HG03097 (cell line): ENCODE results near the gene APCDD1.

Experiments used
- ATAC-seq: cut with Tn5 transposase; IDR thresholded peaks from one replicate; pipeline ENCODE4 v1.9.1; 2021; ENCODE audit not compliant: unreplicated experiment, low FRiP score

The APCDD1 gene

GRCh38 chr18:10453806-10454680 is at the start of gene APCDD1:
APCDD1 (plus strand) TSS chr18:10454635; CDS start chr18:10454982, 347 bp downstream.
- no peak for ATAC-seq

- no peak for ATAC-seq
These were observed 49.4 kb upstream of the APCDD1 start for GRCh38 chr18:10405014-10405493.

- no peak for ATAC-seq
These were observed 48.4 kb upstream of the APCDD1 start for GRCh38 chr18:10405816-10406663.

- ATAC-seq, result no peak
These were observed 46.3 kb upstream of the APCDD1 start for GRCh38 chr18:10408131-10408530.

GRCh38 chr18:10409041-10409440 is 45.4 kb upstream of the APCDD1 start:
- ATAC-seq, result no peak

- ATAC-seq, result no peak
These were observed 43.7 kb upstream of the APCDD1 start for GRCh38 chr18:10410472-10411308.

GRCh38 chr18:10412933-10413332 is 41.5 kb upstream of the APCDD1 start:
- no peak for ATAC-seq

- ATAC-seq, result no peak
These were observed 40.7 kb upstream of the APCDD1 start for GRCh38 chr18:10413722-10414121.

- ATAC-seq, result no peak
These were observed 40.1 kb upstream of the APCDD1 start for GRCh38 chr18:10414293-10414842.

- no peak for ATAC-seq
These were observed 38.4 kb upstream of the APCDD1 start for GRCh38 chr18:10416065-10416464.

- ATAC-seq, result no peak
These were observed 37.2 kb upstream of the APCDD1 start for GRCh38 chr18:10417191-10417590.

GRCh38 chr18:10417664-10418063 is 36.8 kb upstream of the APCDD1 start:
- no peak for ATAC-seq

GRCh38 chr18:10418836-10419235 is 35.6 kb upstream of the APCDD1 start:
- ATAC-seq, result no peak

GRCh38 chr18:10419420-10420103 is 34.9 kb upstream of the APCDD1 start:
- no peak for ATAC-seq

GRCh38 chr18:10420561-10421352 is 33.7 kb upstream of the APCDD1 start:
- ATAC-seq, result no peak

- no peak for ATAC-seq
These were observed 32.6 kb upstream of the APCDD1 start for GRCh38 chr18:10421859-10422258.

GRCh38 chr18:10422731-10423130 is 31.7 kb upstream of the APCDD1 start:
- ATAC-seq, result no peak

GRCh38 chr18:10424585-10425307 is 29.7 kb upstream of the APCDD1 start:
- ATAC-seq, result no peak
